WTC11 (cell line): Measurements from ENCODE around the gene LDLRAD3. TPM values are rescaled to one million over a fixed set of nuclear protein-coding genes. Genes with fewer than 3 reads are reported as not detected.

ENCODE experiments used
- ATAC-seq: fragments of 200-7000 bp; cut with Tn5 transposase; 2 replicates; pipeline ENCODE4 v1.10.0; 2021; ENCODE audit warnings: mild to moderate bottlenecking, moderate library complexity
- CTCF ChIA-PET: fragments of 300-600 bp; sonication (Branson Sonifier 250); formaldehyde crosslinking; loops from one replicate; lab custom pipeline; 2021; ENCODE audit warnings: antibody characterized with exemption; lab: Charles Lee
- POLR2A ChIA-PET: fragments of 350-600 bp; sonication (Branson Sonifier 250); formaldehyde crosslinking; loops from one replicate; lab custom pipeline; 2021; ENCODE audit warnings: antibody characterized with exemption; lab: Charles Lee
- DNase-seq: peaks from one replicate; pipeline ENCODE4 v3.0.0; 2021; ENCODE audit warnings: low spot score
- H3K27ac Mint-ChIP-seq: 2 replicates; pipeline ENCODE4 v1.8.0; 2021; ENCODE audit warnings: mixed read lengths
- H3K27me3 Mint-ChIP-seq: 2 replicates; pipeline ENCODE4 v1.8.0; 2021; ENCODE audit warnings: low read depth, mild to moderate bottlenecking, moderate library complexity, mixed read lengths
- H3K36me3 Mint-ChIP-seq: 2 replicates; pipeline ENCODE4 v1.8.0; 2021; ENCODE audit warnings: mixed read lengths
- H3K4me1 Mint-ChIP-seq: 2 replicates; pipeline ENCODE4 v1.8.0; 2022; ENCODE audit warnings: mixed read lengths
- H3K4me3 Mint-ChIP-seq: 2 replicates; pipeline ENCODE4 v1.8.0; 2021; ENCODE audit warnings: mild to moderate bottlenecking, moderate library complexity, mixed read lengths
- H3K9me3 Mint-ChIP-seq: 2 replicates; pipeline ENCODE4 v1.8.0; 2021; ENCODE audit warnings: mixed read lengths
- ATF2 ChIP-seq: sonication (generic); formaldehyde crosslinking; IDR thresholded peaks from 2 replicates; pipeline ENCODE4 v1.8.1; 2022; ENCODE audit warnings: low read depth, missing genetic modification reagents, borderline replicate concordance
- E2F5 ChIP-seq: sonication (generic); formaldehyde crosslinking; IDR thresholded peaks from 2 replicates; pipeline ENCODE4 v1.8.1; 2022; ENCODE audit warnings: mild to moderate bottlenecking, moderate library complexity, missing genetic modification reagents
- FOXP4 ChIP-seq: sonication (generic); formaldehyde crosslinking; IDR thresholded peaks from 2 replicates; pipeline ENCODE4 v1.8.0; 2022; ENCODE audit warnings: mild to moderate bottlenecking, missing genetic modification reagents
- GTF2I ChIP-seq: fragments of 250-450 bp; sonication (Bioruptor Pico); conservative IDR thresholded peaks from 2 replicates; pipeline ENCODE4 v1.4.0; 2021; ENCODE audit warnings: mild to moderate bottlenecking
- HMGXB4 ChIP-seq: sonication (generic); formaldehyde crosslinking; IDR thresholded peaks from 2 replicates; pipeline ENCODE4 v1.8.1; 2023; ENCODE audit warnings: mild to moderate bottlenecking, moderate library complexity, missing genetic modification reagents
- KAT7 ChIP-seq: sonication (generic); formaldehyde crosslinking; IDR thresholded peaks from 2 replicates; pipeline ENCODE4 v1.8.1; 2023; ENCODE audit warnings: missing genetic modification reagents, mild to moderate bottlenecking, borderline replicate concordance
- MLX ChIP-seq: sonication (generic); formaldehyde crosslinking; IDR thresholded peaks from 2 replicates; pipeline ENCODE4 v1.8.1; 2023; ENCODE audit warnings: mild to moderate bottlenecking, missing genetic modification reagents, moderate library complexity
- MXD4 ChIP-seq: fragments of 250-450 bp; sonication (Bioruptor Pico); IDR thresholded peaks from 2 replicates; pipeline ENCODE4 v1.8.0; 2021; ENCODE audit warnings: mild to moderate bottlenecking, moderate library complexity, borderline replicate concordance
- NR2C2 ChIP-seq: sonication (generic); formaldehyde crosslinking; IDR thresholded peaks from 2 replicates; pipeline ENCODE4 v1.8.0; 2022; ENCODE audit warnings: mild to moderate bottlenecking, missing genetic modification reagents
- RELA ChIP-seq: sonication (generic); formaldehyde crosslinking; IDR thresholded peaks from 2 replicates; pipeline ENCODE4 v1.8.1; 2022; ENCODE audit warnings: missing genetic modification reagents, mild to moderate bottlenecking, borderline replicate concordance
- TCF7 ChIP-seq: sonication (generic); formaldehyde crosslinking; IDR thresholded peaks from 2 replicates; pipeline ENCODE4 v1.8.0; 2022; ENCODE audit warnings: mild to moderate bottlenecking, low read depth, missing genetic modification reagents, moderate library complexity
- USF2 ChIP-seq: sonication (generic); formaldehyde crosslinking; IDR thresholded peaks from 2 replicates; pipeline ENCODE4 v1.8.1; 2023; ENCODE audit warnings: mild to moderate bottlenecking, missing genetic modification reagents, moderate library complexity
- ZBTB21 ChIP-seq: sonication (generic); formaldehyde crosslinking; IDR thresholded peaks from 2 replicates; pipeline ENCODE4 v1.8.1; 2023; ENCODE audit warnings: mild to moderate bottlenecking, missing genetic modification reagents, borderline replicate concordance
- ZMAT4 ChIP-seq: fragments of 250-450 bp; sonication (Bioruptor Pico); IDR thresholded peaks from 2 replicates; pipeline ENCODE4 v1.9.0; 2021; ENCODE audit warnings: mild to moderate bottlenecking
- ZNF121 ChIP-seq: sonication (generic); formaldehyde crosslinking; IDR thresholded peaks from 2 replicates; pipeline ENCODE4 v1.8.0; 2023; ENCODE audit warnings: missing genetic modification reagents
- ZNF138 ChIP-seq: sonication (generic); formaldehyde crosslinking; conservative IDR thresholded peaks from 2 replicates; pipeline ENCODE4 v1.8.1; 2022; ENCODE audit warnings: mild to moderate bottlenecking, moderate library complexity, missing genetic modification reagents
- ZNF281 ChIP-seq: sonication (generic); formaldehyde crosslinking; IDR thresholded peaks from 2 replicates; pipeline ENCODE4 v1.8.0; 2023; ENCODE audit warnings: mild to moderate bottlenecking, missing genetic modification reagents
- ZSCAN18 ChIP-seq: fragments of 250-450 bp; sonication (Bioruptor Pico); IDR thresholded peaks from 2 replicates; pipeline ENCODE4 v2.1.2; 2022; ENCODE audit warnings: mild to moderate bottlenecking, moderate library complexity
- total RNA-seq: library from RNA; stranded (reverse); gene quantifications from 3 replicates; pipeline ENCODE4 v1.2.3, GENCODE V29; 2021

The LDLRAD3 gene
- total RNA-seq, 1 experiment from 2014 or later = 14.5 TPM

- TF ChIP-seq ATF2 (CRISPR knock-in tag) (no peak), ZNF281 (no peak), GTF2I (CRISPR knock-in tag) (no peak), KAT7 (no peak), TCF7 (no peak), RELA (CRISPR knock-in tag) (no peak), ZNF138 (CRISPR knock-in tag) (no peak), NR2C2 (CRISPR knock-in tag) (no peak), FOXP4 (CRISPR knock-in tag) (no peak)
These were observed 18.7 kb downstream of the LDLRAD3 start (continued) for GRCh38 chr11:35962369-35963138.

- no peak for TF ChIP-seq MLX (CRISPR knock-in tag)
- ChIA-PET POLR2A (no interaction called here), CTCF (interaction anchor here (0.5 kb wide), 1 partner anchor 168 kb away, joined by 3 read pairs; no protein-coding TSS in a partner anchor)
- H3K36me3 Mint-ChIP-seq = peaks cover 16% of the 10 kb centered on the region
- H3K27me3 Mint-ChIP-seq = no peaks in the 10 kb centered on the region
- no peak overlapping the region for H3K4me3 Mint-ChIP-seq
- DNase-seq (no peak), ATAC-seq (no peak)
- H3K4me1 Mint-ChIP-seq = peaks cover 41% of the 10 kb centered on the region
- H3K9me3 Mint-ChIP-seq = peaks cover 20% of the 10 kb centered on the region
- H3K27ac Mint-ChIP-seq = no peak overlapping the region
These were observed 20.0 kb downstream of the LDLRAD3 start for GRCh38 chr11:35963911-35964310.

- ATAC-seq = no peak
- CTCF ChIA-PET = interaction anchor here (1.2 kb wide), 1 partner anchor 143 kb away, joined by 6 read pairs; no protein-coding TSS in a partner anchor
- 0 out of 2 replicates have a peak overlapping the region, but pooled peaks have one; percentile 25 for H3K27ac Mint-ChIP-seq
These were observed 21.0 kb downstream of the LDLRAD3 start for GRCh38 chr11:35964841-35965240.

More at GRCh38 chr11:35964841-35965240, 21.0 kb downstream of the LDLRAD3 start:
- POLR2A ChIA-PET = interaction anchor here (0.6 to 0.7 kb wide), 3 partner anchors 296 to 1405 kb away, joined by 3 to 4 read pairs (median 3); no protein-coding TSS in a partner anchor
- Mint-ChIP-seq H3K9me3 (peaks cover 20% of the 10 kb centered on the region), H3K27me3 (no peaks in the 10 kb centered on the region), H3K4me3 (no peak overlapping the region), H3K4me1 (peaks cover 39% of the 10 kb centered on the region), H3K36me3 (peaks cover 16% of the 10 kb centered on the region)
- DNase-seq = no peak
- TF ChIP-seq USF2 (CRISPR knock-in tag) (no peak), ZMAT4 (CRISPR knock-in tag) (no peak), ZSCAN18 (no peak), ZBTB21 (CRISPR knock-in tag) (no peak), HMGXB4 (no peak), MXD4 (CRISPR knock-in tag) (no peak), ZNF121 (no peak), E2F5 (CRISPR knock-in tag) (no peak)
